ENCODE results near the gene PEX10. TPM values are rescaled to one million over a fixed set of nuclear protein-coding genes. Genes with fewer than 3 reads are reported as not detected.
A peak's percentile ranks its signal among the peaks of the same experiment; 100 is the strongest.

PEX10 gene
- polyA plus RNA-seq, 1 experiment: 11.9 TPM

DNA sequence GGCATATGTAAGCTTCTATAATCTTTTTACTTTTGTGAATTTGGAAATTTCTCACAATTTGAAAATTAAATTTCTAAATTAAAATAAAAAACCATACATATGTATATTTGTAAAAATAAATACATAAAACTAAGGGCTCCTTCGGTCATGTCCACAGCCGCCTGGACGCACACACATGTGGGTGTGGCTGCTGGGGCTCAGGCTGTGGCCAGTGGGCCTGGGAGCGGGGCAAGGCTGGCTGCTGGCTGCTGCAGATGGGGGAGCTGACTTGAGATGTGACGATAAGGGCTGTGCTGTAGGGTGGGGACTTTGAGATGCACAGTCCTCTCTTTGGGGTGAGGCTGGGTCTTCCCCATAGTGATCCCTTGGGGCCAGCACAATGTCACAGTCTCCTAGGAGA lies 15.9 kb downstream of the PEX10 start:
- TF ChIP-seq, protein P1, sequence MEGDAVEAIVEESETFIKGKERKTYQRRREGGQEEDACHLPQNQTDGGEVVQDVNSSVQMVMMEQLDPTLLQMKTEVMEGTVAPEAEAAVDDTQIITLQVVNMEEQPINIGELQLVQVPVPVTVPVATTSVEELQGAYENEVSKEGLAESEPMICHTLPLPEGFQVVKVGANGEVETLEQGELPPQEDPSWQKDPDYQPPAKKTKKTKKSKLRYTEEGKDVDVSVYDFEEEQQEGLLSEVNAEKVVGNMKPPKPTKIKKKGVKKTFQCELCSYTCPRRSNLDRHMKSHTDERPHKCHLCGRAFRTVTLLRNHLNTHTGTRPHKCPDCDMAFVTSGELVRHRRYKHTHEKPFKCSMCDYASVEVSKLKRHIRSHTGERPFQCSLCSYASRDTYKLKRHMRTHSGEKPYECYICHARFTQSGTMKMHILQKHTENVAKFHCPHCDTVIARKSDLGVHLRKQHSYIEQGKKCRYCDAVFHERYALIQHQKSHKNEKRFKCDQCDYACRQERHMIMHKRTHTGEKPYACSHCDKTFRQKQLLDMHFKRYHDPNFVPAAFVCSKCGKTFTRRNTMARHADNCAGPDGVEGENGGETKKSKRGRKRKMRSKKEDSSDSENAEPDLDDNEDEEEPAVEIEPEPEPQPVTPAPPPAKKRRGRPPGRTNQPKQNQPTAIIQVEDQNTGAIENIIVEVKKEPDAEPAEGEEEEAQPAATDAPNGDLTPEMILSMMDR (IDR thresholded peaks at IDR 0.05; ENCODE audit: low read depth, low read length): no peak
- H3K9me3 ChIP-seq (ENCODE audit: control insufficient read depth, insufficient read depth, low read length): no peaks in the 10 kb centered on the region
- H3K4me3 ChIP-seq (ENCODE audit: low read depth, low read length): no peak overlapping the region
- no peaks in the 10 kb centered on the region for H3K27me3 ChIP-seq (ENCODE audit: control insufficient read depth, insufficient read depth, low read length)
- no peak overlapping the region for H3K27ac ChIP-seq (ENCODE audit: low read depth, low read length)
- ChIA-PET POLR2A (no interaction called here), CTCF (interaction anchor here (0.9 kb wide), 1 partner anchor 14 kb away, joined by 3 read pairs; no protein-coding TSS in a partner anchor)
- no peak for DNase-seq (ENCODE audit: low read depth, low spot score)

- H3K4me3 ChIP-seq (ENCODE audit: low read depth, low read length): no peak overlapping the region
- ChIA-PET CTCF (interaction anchor here (0.9 kb wide), 1 partner anchor 14 kb away, joined by 3 read pairs; no protein-coding TSS in a partner anchor), POLR2A (no interaction called here)
- H3K27me3 ChIP-seq (ENCODE audit: control insufficient read depth, insufficient read depth, low read length): no peaks in the 10 kb centered on the region
- peak overlapping the region; percentile 21 for H3K27ac ChIP-seq (ENCODE audit: low read depth, low read length)
- DNase-seq (ENCODE audit: low read depth, low spot score): no peak
- TF ChIP-seq, protein P1 (IDR thresholded peaks at IDR 0.05; ENCODE audit: low read depth, low read length): no peak
- H3K9me3 ChIP-seq (ENCODE audit: control insufficient read depth, insufficient read depth, low read length): no peaks in the 10 kb centered on the region
Measured at GRCh38 chr1:2396059-2396458, 16.3 kb downstream of the PEX10 start.

DNA sequence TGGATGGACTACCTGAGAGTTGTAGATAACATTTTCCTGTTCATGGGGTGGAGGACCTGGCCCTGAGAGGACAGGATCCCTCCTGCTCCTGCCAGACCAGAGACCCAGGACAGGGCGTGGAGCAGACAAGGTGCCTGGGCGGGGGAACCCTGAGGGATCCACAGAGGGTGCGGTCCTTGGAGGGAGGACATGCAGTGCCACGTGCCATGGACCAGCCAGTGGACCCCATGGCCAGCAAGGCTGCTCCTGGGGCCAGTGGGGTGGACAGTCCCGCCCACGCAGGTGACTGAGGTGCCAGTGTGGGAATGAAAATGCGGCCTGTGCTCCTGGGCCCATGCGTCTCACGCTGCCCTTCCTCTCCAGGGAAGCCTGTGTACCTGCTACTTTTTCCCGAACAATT lies 17.1 kb downstream of the PEX10 start:
- TF ChIP-seq, protein P1 (IDR thresholded peaks at IDR 0.05; ENCODE audit: low read depth, low read length): no peak
- no peaks in the 10 kb centered on the region for H3K27me3 ChIP-seq (ENCODE audit: control insufficient read depth, insufficient read depth, low read length)
- POLR2A ChIA-PET: interaction anchor here (0.6 kb wide), 1 partner anchor 12 kb away, joined by 3 read pairs; no protein-coding TSS in a partner anchor
- H3K27ac ChIP-seq (ENCODE audit: low read depth, low read length): no peak overlapping the region
- CTCF ChIA-PET: no interaction called here
- DNase-seq (ENCODE audit: low read depth, low spot score): no peak
- H3K9me3 ChIP-seq (ENCODE audit: control insufficient read depth, insufficient read depth, low read length): no peaks in the 10 kb centered on the region
- no peak overlapping the region for H3K4me3 ChIP-seq (ENCODE audit: low read depth, low read length)

GRCh38 chr1:2394761-2395160 lies 17.6 kb downstream of the PEX10 start:
- CTCF ChIA-PET: interaction anchor here (2.8 kb wide), 1 partner anchor 13 kb away, joined by 12 read pairs; no protein-coding TSS in a partner anchor

GRCh38 chr1:2394220-2394619 lies 18.1 kb downstream of the PEX10 start:
- ChIA-PET CTCF (interaction anchor here (0.7 to 2.8 kb wide), 2 partner anchors 13 to 193 kb away, joined by 3 to 12 read pairs; no protein-coding TSS in a partner anchor), POLR2A (no interaction called here)
- Histone ChIP-seq H3K27me3 (ENCODE audit: control insufficient read depth, insufficient read depth, low read length) (no peaks in the 10 kb centered on the region), H3K9me3 (ENCODE audit: control insufficient read depth, insufficient read depth, low read length) (no peaks in the 10 kb centered on the region), H3K4me3 (ENCODE audit: low read depth, low read length) (no peak overlapping the region), H3K27ac (ENCODE audit: low read depth, low read length) (no peak overlapping the region)
- TF ChIP-seq, protein P1 (IDR thresholded peaks at IDR 0.05; ENCODE audit: low read depth, low read length): no peak
- DNase-seq (ENCODE audit: low read depth, low spot score): no peak

More at GRCh38 chr1:2394761-2395160, 17.6 kb downstream of the PEX10 start:
- H3K27me3 ChIP-seq (ENCODE audit: control insufficient read depth, insufficient read depth, low read length): no peaks in the 10 kb centered on the region
- DNase-seq (ENCODE audit: low read depth, low spot score): no peak
- H3K27ac ChIP-seq (ENCODE audit: low read depth, low read length): no peak overlapping the region
- H3K4me3 ChIP-seq (ENCODE audit: low read depth, low read length): no peak overlapping the region
- POLR2A ChIA-PET: interaction anchor here (0.6 kb wide), 1 partner anchor 12 kb away, joined by 3 read pairs; no protein-coding TSS in a partner anchor
- no peaks in the 10 kb centered on the region for H3K9me3 ChIP-seq (ENCODE audit: control insufficient read depth, insufficient read depth, low read length)
- TF ChIP-seq, protein P1 (IDR thresholded peaks at IDR 0.05; ENCODE audit: low read depth, low read length): no peak

All from AG04450 (cell line).